A673 (cell line): ENCODE data around the gene ATP8A2.

Experiments
- EZH2 ChIP-seq: fragments of 200-600 bp; sonication (generic); IDR thresholded peaks from 2 replicates; pipeline ENCODE4 v1.6.1; 2017; ENCODE audit warnings: borderline replicate concordance, low read depth, mild to moderate bottlenecking, mixed read lengths, antibody characterized with exemption, low read length; ENCODE audit not compliant: poor library complexity, severe bottlenecking
- TF ChIP-seq, protein P1 (sequence below): fragments of 300-800, 200-600 bp; sonication (generic); conservative IDR thresholded peaks from 2 replicates; pipeline ENCODE4 v1.5.1; 2017; ENCODE audit warnings: low read depth, mild to moderate bottlenecking, antibody characterized with exemption, low read length, moderate library complexity, mixed read lengths

DNA sequence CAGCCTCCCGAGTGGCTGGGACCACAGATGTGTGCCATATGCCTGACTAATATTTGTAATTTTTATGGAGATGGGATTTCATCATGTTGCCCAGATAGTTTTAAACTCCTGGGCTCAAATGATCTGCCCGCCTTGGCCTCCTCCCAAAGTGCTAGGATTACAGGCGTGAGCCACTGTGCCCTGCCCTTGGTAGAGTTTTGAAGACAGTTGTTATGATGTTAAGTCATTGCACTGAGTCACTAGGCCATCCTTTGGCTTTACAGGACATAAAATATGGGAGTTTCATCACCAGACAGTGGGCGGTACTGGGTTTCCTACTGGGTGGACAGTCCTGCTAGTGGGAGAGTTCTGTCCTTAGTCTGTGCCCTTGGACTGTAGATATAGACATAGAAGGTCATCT lies 282.5 kb downstream of the ATP8A2 start:
- TF ChIP-seq, protein P1, sequence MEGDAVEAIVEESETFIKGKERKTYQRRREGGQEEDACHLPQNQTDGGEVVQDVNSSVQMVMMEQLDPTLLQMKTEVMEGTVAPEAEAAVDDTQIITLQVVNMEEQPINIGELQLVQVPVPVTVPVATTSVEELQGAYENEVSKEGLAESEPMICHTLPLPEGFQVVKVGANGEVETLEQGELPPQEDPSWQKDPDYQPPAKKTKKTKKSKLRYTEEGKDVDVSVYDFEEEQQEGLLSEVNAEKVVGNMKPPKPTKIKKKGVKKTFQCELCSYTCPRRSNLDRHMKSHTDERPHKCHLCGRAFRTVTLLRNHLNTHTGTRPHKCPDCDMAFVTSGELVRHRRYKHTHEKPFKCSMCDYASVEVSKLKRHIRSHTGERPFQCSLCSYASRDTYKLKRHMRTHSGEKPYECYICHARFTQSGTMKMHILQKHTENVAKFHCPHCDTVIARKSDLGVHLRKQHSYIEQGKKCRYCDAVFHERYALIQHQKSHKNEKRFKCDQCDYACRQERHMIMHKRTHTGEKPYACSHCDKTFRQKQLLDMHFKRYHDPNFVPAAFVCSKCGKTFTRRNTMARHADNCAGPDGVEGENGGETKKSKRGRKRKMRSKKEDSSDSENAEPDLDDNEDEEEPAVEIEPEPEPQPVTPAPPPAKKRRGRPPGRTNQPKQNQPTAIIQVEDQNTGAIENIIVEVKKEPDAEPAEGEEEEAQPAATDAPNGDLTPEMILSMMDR = no peak
- no peak for TF ChIP-seq EZH2
